Measurements from ENCODE around the gene GRIK4. TPM values are rescaled to one million over a fixed set of nuclear protein-coding genes. Genes with fewer than 3 reads are reported as not detected.

Gene GRIK4
- total and polyA plus RNA-seq, 9 of the 15 experiments (the other 6 are each of a cell fraction or from before 2014, with no cell fraction given) = not detected

DNA sequence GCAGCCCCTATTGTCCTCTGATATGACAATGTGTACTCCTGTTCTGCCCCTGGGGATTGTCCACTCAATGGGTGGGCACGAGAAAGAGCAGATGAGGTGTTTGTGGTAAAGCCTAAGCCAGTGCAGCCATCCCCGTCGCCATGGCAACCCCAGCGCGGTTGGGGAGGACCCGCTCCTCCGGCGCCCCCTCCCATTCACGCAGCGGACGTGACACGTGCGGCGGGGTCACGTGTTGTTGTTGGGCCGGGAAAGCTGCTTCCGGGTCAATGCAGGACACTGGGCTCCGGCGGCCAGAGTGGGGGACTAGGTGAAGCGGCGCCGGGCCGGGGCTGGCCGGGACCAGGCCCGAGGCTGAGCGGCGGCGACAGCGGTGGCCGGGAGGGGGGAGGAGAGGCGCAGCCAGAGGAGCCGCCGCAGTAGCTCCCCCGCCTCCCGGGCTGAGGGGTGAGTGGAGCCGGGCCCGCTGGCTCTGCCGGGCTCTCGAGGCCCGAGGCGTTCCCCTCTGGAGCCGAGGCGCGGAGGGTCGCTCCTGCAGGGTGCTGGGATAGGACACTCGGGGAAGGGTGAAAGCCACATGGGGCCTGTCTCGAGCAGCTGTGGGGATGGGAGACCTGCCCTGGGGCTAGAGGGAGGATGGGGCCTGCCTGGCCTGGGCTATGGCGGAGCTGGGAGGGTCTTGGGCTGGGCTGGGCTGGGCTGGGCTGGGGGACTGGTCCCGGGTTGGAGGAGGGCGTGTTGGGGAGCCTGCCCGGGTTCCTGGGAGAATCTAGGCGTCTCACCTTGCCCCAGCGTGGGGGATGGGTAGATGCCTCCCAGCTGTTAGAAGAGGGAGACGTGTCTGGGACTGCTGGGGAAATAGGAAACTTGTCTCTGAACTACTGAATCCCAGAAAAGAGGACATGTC is 512.6 kb downstream of the GRIK4 start, which contains the start of gene TBCEL (continued):
- TF ChIP-seq, protein P1, sequence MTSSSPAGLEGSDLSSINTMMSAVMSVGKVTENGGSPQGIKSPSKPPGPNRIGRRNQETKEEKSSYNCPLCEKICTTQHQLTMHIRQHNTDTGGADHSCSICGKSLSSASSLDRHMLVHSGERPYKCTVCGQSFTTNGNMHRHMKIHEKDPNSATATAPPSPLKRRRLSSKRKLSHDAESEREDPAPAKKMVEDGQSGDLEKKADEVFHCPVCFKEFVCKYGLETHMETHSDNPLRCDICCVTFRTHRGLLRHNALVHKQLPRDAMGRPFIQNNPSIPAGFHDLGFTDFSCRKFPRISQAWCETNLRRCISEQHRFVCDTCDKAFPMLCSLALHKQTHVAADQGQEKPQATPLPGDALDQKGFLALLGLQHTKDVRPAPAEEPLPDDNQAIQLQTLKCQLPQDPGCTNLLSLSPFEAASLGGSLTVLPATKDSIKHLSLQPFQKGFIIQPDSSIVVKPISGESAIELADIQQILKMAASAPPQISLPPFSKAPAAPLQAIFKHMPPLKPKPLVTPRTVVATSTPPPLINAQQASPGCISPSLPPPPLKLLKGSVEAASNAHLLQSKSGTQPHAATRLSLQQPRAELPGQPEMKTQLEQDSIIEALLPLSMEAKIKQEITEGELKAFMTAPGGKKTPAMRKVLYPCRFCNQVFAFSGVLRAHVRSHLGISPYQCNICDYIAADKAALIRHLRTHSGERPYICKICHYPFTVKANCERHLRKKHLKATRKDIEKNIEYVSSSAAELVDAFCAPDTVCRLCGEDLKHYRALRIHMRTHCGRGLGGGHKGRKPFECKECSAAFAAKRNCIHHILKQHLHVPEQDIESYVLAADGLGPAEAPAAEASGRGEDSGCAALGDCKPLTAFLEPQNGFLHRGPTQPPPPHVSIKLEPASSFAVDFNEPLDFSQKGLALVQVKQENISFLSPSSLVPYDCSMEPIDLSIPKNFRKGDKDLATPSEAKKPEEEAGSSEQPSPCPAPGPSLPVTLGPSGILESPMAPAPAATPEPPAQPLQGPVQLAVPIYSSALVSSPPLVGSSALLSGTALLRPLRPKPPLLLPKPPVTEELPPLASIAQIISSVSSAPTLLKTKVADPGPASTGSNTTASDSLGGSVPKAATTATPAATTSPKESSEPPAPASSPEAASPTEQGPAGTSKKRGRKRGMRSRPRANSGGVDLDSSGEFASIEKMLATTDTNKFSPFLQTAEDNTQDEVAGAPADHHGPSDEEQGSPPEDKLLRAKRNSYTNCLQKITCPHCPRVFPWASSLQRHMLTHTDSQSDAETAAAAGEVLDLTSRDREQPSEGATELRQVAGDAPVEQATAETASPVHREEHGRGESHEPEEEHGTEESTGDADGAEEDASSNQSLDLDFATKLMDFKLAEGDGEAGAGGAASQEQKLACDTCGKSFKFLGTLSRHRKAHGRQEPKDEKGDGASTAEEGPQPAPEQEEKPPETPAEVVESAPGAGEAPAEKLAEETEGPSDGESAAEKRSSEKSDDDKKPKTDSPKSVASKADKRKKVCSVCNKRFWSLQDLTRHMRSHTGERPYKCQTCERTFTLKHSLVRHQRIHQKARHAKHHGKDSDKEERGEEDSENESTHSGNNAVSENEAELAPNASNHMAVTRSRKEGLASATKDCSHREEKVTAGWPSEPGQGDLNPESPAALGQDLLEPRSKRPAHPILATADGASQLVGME (CRISPR knock-in tag; IDR thresholded peaks at IDR 0.05) = 0 out of 2 replicates have a peak, but pooled peaks have one; percentile 63
- no peak for TF ChIP-seq EP300 (IDR thresholded peaks at IDR 0.05; ENCODE audit: low read length)

All from K562 (cell line).